NCI-H2029 (cell line): ENCODE measurements around the gene RBX1.

Experiments used
- DNase-seq: peaks from one replicate; lab custom pipeline; 2025; lab: John Stamatoyannopoulos, UW

RBX1 gene

DNA sequence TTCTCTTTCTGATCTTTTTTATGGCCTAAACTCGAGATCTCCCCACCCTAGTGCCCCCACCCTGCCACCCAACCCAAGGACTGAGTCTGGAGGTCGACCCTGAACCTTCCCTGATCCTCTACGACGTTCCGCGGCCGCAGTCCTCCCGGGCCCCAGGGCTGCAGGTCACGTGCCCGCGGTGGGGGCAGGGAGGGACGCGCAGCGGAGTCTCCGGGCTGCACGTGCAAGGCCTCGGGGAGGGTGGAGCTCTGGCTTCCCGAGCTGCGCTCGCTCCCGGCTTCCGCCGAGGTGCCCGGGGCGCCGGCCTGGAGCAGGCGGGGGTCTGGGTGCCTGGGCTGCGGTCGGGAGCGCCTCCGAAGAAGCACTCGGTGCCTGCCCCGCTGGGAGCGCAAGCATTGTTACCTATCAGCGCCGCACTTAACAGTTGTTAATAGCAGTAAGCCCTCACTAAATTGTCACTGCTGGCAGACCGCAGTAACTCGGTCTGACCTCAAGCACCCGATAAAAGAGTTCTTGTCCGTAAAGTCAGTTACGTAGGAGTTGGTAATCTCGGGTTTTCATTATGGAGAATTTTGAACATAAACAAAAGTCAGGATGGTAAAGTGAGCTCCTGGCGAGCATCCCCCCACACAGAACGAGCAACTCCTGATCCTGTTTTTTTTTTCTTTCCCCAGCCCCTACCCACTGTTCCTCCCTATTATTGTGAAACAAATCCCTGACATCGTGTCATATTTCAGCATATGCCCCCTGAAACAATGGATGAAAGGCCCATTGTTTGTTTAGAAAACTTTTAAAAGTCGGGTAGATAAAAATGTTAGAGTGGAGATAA, 71.5 kb downstream of the RBX1 start:
- peak; percentile 77 for DNase-seq
